Choroid plexus epithelial cell (primary cell): ENCODE data around the gene PURB.
"Not testable (repeated sequence)": the region's sequence is repeated elsewhere in the genome, so short reads cannot be mapped to it uniquely, and the experiment has no call there.

Experiments used
- DNase-seq: peaks from one replicate; pipeline ENCODE4 v3.0.0-alpha.2; 2010; ENCODE audit warnings: low read depth
- H3K4me3 ChIP-seq: 2 replicates; pipeline ENCODE4 v1.5.1; 2011; ENCODE audit warnings: low read depth, mild to moderate bottlenecking, control low read depth, low read length, moderate library complexity
- CTCF ChIP-seq: conservative IDR thresholded peaks from 2 replicates; pipeline ENCODE4 v1.5.1; 2011; ENCODE audit warnings: low read depth, mild to moderate bottlenecking, control low read depth, inconsistent platforms, low read length, moderate library complexity

Gene PURB

GRCh38 chr7:44875241-44875640 is 10.1 kb downstream of the PURB start:
- TF ChIP-seq CTCF: no peak
- H3K4me3 ChIP-seq: no peak overlapping the region

GRCh38 chr7:44872787-44873186 is 12.5 kb downstream of the PURB start:
- no peak for DNase-seq
- H3K4me3 ChIP-seq: no peak overlapping the region
- no peak for TF ChIP-seq CTCF

More at GRCh38 chr7:44875241-44875640, 10.1 kb downstream of the PURB start:
- no peak for DNase-seq

GRCh38 chr7:44871918-44872317 is 13.4 kb downstream of the PURB start:
- DNase-seq, H3K4me3 ChIP-seq: not testable (repeated sequence)

GRCh38 chr7:44870780-44871179 is 14.6 kb downstream of the PURB start:
- H3K4me3 ChIP-seq, DNase-seq: not testable (repeated sequence)

- not testable (repeated sequence) for H3K4me3 ChIP-seq, DNase-seq
Observed at GRCh38 chr7:44870336-44870735, 15.0 kb downstream of the PURB start.

- DNase-seq: peak; percentile 96
- TF ChIP-seq CTCF: no peak
- H3K4me3 ChIP-seq: no peak overlapping the region
Observed at GRCh38 chr7:44867073-44867995, 18.0 kb downstream of the PURB start.

- not testable (repeated sequence) for H3K4me3 ChIP-seq
- peak; percentile 59 for DNase-seq
Observed at GRCh38 chr7:44861949-44862348, 23.4 kb downstream of the PURB start.

GRCh38 chr7:44858161-44858560 is 27.2 kb downstream of the PURB start:
- H3K4me3 ChIP-seq: no peak overlapping the region
- no peak for DNase-seq
- TF ChIP-seq CTCF: peak; percentile 35

- DNase-seq: peak; percentile 42
- no peak for TF ChIP-seq CTCF
- H3K4me3 ChIP-seq: no peak overlapping the region
Observed at GRCh38 chr7:44854644-44855364, 30.5 kb downstream of the PURB start.
